Esophagus muscularis mucosa (tissue), 4 donors: ENCODE measurements around the gene RNASEH2A.

ENCODE experiments used
- CTCF ChIP-seq, 3 experiments: fragments of 200-600 bp in 2 of 3; fragments of 450-650 bp in 1 of 3; sonication (generic) in 2 of 3; IDR thresholded peaks; one replicate each; pipeline ENCODE4 v1.5.1; 2017 to 2019; ENCODE audit warnings: antibody characterized with exemption in 3 of 3, mild to moderate bottlenecking in 2 of 3, moderate library complexity in 1 of 3
- EP300 ChIP-seq: sonication (generic); formaldehyde crosslinking; IDR thresholded peaks from one replicate; pipeline ENCODE4 v1.6.1; 2017; ENCODE audit warnings: antibody characterized with exemption
- POLR2A ChIP-seq: fragments of 450-650 bp; IDR thresholded peaks from one replicate; pipeline ENCODE4 v1.6.1; 2017; ENCODE audit warnings: antibody characterized with exemption, moderate library complexity, mild to moderate bottlenecking, low read depth
- POLR2AphosphoS5 ChIP-seq, 2 donors: sonication (generic); formaldehyde crosslinking; IDR thresholded peaks; one replicate each; pipeline ENCODE4 v1.6.1; 2017; ENCODE audit warnings: antibody characterized with exemption in 2 of 2

DNA sequence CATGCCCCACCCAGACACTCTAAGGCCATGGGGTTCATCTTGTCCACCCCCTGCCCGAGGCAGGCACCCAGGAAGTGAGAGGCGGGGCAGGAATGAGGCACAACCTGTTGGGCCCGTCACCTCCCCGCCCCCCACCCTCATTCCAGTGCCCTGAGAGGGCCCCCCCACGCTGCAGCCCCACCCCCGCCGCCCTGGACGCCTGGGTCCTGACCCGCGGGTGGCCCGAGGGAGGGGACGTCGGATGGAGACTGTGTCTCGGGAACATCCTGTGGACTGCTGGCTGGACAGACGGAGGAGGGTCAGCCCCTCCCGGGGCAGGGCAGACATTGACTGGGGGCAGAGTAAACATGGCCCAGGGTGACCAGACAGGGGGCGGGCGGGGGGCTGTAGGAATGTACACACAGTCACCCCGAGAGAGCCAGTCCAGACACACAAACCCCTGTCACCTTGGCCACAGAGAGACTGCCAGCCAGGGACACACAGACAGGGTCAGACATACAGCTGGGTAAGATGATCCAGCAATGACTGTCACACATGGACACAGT, 22.5 kb upstream of the RNASEH2A start:
- TF ChIP-seq EP300 (no peak), POLR2AphosphoS5 (IDR thresholded peaks at IDR 0.05) (peak in 1 of 2 donors; percentile 14), CTCF (IDR thresholded peaks at IDR 0.05) (no peak), POLR2A (no peak)
